GM10266 (cell line): ENCODE data around the gene RNMT.

ENCODE experiments used
- DNase-seq: peaks from one replicate; pipeline ENCODE4 v3.0.0; 2012; ENCODE audit errors: extremely low spot score
- TF ChIP-seq, protein P1 (sequence below): IDR thresholded peaks from 2 replicates; pipeline ENCODE4 v1.5.1; 2012; ENCODE audit warnings: mild to moderate bottlenecking, low read depth; ENCODE audit not compliant: control insufficient read depth, insufficient read depth; ENCODE audit errors: missing control alignments

The RNMT gene

DNA sequence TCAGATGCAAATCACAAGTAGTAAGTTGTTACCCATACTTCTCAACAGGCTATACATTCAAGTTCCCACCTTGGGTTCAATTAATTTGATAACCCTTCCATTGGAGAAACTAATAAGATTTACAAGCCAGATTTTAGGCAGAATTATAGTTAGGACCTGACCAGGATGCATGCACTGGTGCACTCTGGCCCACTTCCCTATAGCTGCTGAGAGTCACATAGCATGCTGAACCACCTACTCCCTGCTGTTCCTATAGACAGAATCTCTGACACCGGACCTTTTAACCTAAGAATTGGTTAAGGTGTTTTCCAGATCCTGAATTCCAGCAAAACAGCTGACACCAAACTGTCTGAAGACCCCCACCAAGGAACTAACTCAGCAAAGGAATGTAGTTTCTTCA is 26.3 kb upstream of the RNMT start:
- no peak for DNase-seq
- TF ChIP-seq, protein P1, sequence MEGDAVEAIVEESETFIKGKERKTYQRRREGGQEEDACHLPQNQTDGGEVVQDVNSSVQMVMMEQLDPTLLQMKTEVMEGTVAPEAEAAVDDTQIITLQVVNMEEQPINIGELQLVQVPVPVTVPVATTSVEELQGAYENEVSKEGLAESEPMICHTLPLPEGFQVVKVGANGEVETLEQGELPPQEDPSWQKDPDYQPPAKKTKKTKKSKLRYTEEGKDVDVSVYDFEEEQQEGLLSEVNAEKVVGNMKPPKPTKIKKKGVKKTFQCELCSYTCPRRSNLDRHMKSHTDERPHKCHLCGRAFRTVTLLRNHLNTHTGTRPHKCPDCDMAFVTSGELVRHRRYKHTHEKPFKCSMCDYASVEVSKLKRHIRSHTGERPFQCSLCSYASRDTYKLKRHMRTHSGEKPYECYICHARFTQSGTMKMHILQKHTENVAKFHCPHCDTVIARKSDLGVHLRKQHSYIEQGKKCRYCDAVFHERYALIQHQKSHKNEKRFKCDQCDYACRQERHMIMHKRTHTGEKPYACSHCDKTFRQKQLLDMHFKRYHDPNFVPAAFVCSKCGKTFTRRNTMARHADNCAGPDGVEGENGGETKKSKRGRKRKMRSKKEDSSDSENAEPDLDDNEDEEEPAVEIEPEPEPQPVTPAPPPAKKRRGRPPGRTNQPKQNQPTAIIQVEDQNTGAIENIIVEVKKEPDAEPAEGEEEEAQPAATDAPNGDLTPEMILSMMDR = no peak

DNA sequence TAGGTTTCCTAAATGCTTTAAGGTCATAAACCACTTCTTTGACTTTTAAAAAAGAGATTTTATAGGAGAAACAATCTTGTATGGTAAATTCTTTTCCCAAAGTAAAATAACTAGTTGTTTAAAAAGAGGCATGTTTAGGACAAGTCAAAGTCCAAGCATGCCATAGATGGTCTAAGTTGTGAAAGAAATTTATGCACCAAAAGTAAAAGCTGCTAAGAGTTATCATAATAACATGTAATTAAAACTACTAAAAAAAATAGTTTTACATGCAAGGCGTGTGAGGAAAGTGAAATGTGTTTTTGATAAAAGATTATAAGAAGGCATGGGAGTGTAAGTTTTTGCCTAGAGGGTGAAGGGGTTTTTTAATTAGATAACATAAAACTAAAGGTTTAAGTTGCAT is 22.6 kb upstream of the RNMT start:
- DNase-seq = no peak
- TF ChIP-seq, protein P1 = no peak

DNA sequence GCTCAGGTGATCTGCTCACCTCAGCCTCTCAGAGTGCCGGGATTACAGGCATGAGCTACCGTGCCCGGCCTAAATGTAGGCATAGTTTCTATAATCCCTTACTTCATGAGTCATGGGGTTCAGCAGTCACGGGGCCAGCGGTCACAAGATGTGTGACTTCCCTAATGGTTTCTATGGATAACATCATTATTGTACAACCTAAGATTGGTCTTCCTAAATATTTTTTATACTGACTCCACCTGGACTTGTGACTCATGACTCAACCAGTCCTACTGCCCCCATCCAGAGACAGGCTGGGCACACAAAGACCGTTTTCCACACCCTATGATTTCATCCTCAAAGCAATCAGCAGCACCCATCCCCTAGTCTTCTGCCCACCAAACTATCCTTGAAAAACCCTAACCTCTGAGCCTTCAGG is 16.1 kb upstream of the RNMT start:
- no peak for DNase-seq
- TF ChIP-seq, protein P1 = no peak

DNA sequence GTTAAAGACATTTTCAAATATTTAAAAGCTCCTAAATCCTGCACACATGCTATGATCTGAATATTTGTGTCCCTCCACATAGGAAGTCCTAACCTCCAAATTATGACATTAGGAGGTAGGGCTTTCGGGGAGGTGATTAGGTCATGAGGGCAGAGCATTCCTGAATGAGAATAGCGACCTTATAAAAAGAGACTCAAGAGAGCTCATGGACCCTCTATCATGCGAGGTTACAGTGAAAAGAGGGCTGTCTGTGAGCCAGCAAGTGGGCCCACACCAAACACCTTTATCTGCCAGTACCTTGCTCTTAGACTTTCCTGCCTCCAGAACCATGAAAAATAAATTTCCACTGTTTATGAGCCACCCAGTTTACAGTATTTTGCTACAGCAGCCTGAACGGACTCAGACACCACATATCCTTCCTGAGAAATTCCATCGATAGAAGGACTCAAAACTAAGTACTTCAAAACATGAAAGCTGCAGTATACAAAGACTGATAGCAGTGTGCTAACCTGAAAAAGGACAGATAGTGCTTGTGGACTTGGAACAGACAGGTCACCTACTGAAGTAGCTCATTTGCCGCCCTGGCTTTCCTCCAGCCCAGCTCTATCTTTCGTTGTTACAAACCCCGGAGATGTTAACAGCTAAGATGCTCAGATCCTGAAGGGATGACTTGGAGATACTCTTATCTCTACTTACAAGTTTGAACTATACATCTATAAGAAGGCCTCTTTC is 13.9 kb upstream of the RNMT start:
- DNase-seq = no peak

DNA sequence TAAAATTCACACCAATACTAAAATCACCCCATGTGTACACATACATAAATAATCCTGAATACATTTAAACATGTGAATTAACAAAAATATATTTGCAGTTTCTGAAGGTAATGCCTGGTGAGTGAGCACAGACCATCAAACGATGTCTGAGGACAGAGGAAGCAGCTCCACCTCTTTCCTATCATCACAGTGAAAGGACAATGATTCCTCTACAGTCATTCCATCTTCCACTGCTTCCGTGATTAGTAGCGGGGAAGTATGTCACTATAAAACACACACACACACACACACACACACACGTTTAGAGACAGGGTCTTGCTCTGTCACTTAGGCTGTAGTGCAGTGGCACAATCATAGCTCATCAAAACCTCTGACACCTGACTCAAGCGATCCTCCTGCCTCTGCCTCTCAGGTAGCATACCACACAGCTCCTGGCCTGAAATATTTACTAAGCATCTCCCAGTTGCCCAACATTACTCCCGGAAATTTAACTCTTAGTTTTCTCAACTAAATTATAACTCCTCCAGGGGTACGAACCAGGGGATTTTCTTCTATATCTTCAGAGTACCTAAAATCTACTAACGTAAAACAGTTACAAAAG is 12.9 kb upstream of the RNMT start:
- TF ChIP-seq, protein P1 = no peak
- no peak for DNase-seq

More for the DNA sequence above, 13.9 kb upstream of the RNMT start:
- TF ChIP-seq, protein P1 = no peak

DNA sequence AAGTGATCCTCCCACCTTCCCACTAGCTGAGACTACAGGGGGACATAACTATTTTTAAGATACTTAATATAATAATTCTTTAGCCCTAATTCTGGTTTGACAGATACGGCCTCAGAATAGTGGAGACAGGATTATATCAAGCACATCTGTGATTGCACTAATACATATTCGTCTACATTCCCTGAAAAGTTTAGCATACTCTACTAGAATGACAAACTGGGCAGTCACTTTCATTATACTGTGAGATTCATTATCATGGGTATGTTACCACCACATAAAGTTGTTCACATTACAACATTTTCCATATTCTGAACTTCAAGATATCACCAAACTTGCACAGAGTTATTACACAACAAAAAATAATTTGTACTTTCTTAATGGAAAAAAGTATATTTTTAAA is 11.1 kb upstream of the RNMT start:
- TF ChIP-seq, protein P1 = no peak
- no peak for DNase-seq

DNA sequence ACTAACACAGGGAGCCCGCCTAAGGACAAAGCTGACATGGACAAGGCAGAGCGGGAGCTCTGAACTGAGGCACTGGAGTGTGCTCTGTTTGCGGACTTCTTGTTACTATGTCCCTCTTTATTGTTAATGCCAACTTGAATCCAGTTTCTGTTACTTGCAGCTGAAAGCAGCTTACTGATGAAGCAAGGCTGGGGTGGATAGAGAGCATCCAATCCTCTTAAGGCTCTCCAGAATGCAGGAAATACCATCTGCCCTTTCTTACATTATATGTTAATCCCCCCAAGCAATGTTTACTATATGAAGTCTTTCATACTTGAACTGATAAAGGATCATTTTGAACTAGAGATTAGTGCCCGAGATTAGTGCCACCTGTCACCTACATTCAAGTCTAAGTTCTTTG is 9.6 kb upstream of the RNMT start:
- DNase-seq = no peak
- TF ChIP-seq, protein P1 = no peak
